Peyer's patch (tissue), 4 donors: ENCODE results near the gene PSMC5.

Experiments used
- CTCF ChIP-seq, 6 experiments: fragments of 450-650 bp in 4 of 6; fragments of 200-600 bp in 2 of 6; sonication (generic) in 1 of 6; IDR thresholded peaks; one replicate each; pipeline ENCODE4 v1.5.1; 2017 to 2019; ENCODE audit warnings: antibody characterized with exemption in 6 of 6, mild to moderate bottlenecking in 3 of 6, moderate library complexity in 1 of 6
- POLR2A ChIP-seq, 2 donors: fragments of 450-650 bp; IDR thresholded peaks; one replicate each; pipeline ENCODE4 v1.5.1; 2017; ENCODE audit warnings: antibody characterized with exemption in 2 of 2, mild to moderate bottlenecking in 2 of 2, moderate library complexity in 2 of 2

GRCh38 chr17:63833741-63834373, 6.6 kb downstream of the PSMC5 start:
- no peak for TF ChIP-seq POLR2A (IDR thresholded peaks at IDR 0.05)
- no peak for TF ChIP-seq CTCF (IDR thresholded peaks at IDR 0.05)
